Mucosa of descending colon (tissue), 3 donors: Measurements from ENCODE around the gene YES1. TPM values are rescaled to one million over a fixed set of nuclear protein-coding genes. Genes with fewer than 3 reads are reported as not detected.

Experiments used
- ATAC-seq: fragments of 200-7000 bp; cut with Tn5 transposase; one replicate; pipeline ENCODE4 v1.9.1; 2020; ENCODE audit warnings: mild to moderate bottlenecking, moderate library complexity
- DNase-seq, 3 donors: peaks; one replicate each; pipeline ENCODE4 v3.0.0-alpha.2; 2020
- H3K36me3 ChIP-seq: fragments of 200-600 bp; one replicate; pipeline ENCODE4 v1.8.0; 2021; ENCODE audit warnings: low read depth, mild to moderate bottlenecking
- H3K4me1 ChIP-seq: fragments of 200-600 bp; one replicate; pipeline ENCODE4 v1.8.0; 2021; ENCODE audit warnings: low read depth, mild to moderate bottlenecking
- H3K4me3 ChIP-seq: fragments of 200-600 bp; one replicate; pipeline ENCODE4 v1.8.0; 2021; ENCODE audit warnings: mild to moderate bottlenecking
- H3K9me3 ChIP-seq: fragments of 200-600 bp; one replicate; pipeline ENCODE4 v1.8.0; 2021; ENCODE audit warnings: mild to moderate bottlenecking
- CTCF ChIP-seq: fragments of 200-600 bp; IDR thresholded peaks from one replicate; pipeline ENCODE4 v1.8.0; 2022; ENCODE audit warnings: antibody characterized with exemption, mild to moderate bottlenecking
- intact Hi-C, 2 donors: fragments of 100-400 bp; cut with DNase I in 1 of 2; cut with micrococcal nuclease in 1 of 2; formaldehyde crosslinking; loops; one replicate each; pipeline versions ENCODE4 v1.11.0 to v1.11.1; 2022; cut with DNase I, micrococcal nuclease
- total RNA-seq, 3 donors: library from RNA; stranded (reverse); fragmentation: NEBNext Ultra II Directional in 2 of 3; extraction: Animal tissue kit (Norgen Biotek cat#: 25700) in 2 of 3; gene quantifications; one replicate each; pipeline versions ENCODE4 v1.2.1 to v1.2.4, GENCODE V29; 2021 to 2023
- donor health status: DM: no; HTN: no; CAD: no; lungs with moderate emphysema.
- donor health status: DM: no; HTN: no; CAD: no.
- donor health status: DM: no; HTN: yes; CAD: no.

The YES1 gene
- total RNA-seq, 3 donors from 2014 or later: 48.2 to 63.2 (median 52.2) TPM

GRCh38 chr18:697012-697411 is 115.0 kb downstream of the YES1 start:
- intact Hi-C loops: no loop called here
- H3K4me3 ChIP-seq: no peak overlapping the region
- TF ChIP-seq CTCF: no peak
- H3K4me1 ChIP-seq: no peaks in the 10 kb centered on the region
- H3K36me3 ChIP-seq: no peaks in the 10 kb centered on the region
- no peaks in the 10 kb centered on the region for H3K9me3 ChIP-seq
- DNase-seq: no peak
- ATAC-seq: no peak

GRCh38 chr18:693466-694187 is 118.4 kb downstream of the YES1 start:
- intact Hi-C loops: no loop called here
- ATAC-seq: no peak
- DNase-seq: no peak
- no peak overlapping the region for H3K4me3 ChIP-seq
- TF ChIP-seq CTCF: no peak
- no peaks in the 10 kb centered on the region for H3K9me3 ChIP-seq
- H3K4me1 ChIP-seq: no peaks in the 10 kb centered on the region
- H3K36me3 ChIP-seq: no peaks in the 10 kb centered on the region

- H3K9me3 ChIP-seq: no peaks in the 10 kb centered on the region
- no peak overlapping the region for H3K4me3 ChIP-seq
- no peaks in the 10 kb centered on the region for H3K4me1 ChIP-seq
- DNase-seq (no peak), ATAC-seq (no peak)
- TF ChIP-seq CTCF: no peak
- H3K36me3 ChIP-seq: no peaks in the 10 kb centered on the region
- intact Hi-C loops: no loop called here
Measured at GRCh38 chr18:692824-693223, 119.2 kb downstream of the YES1 start.

GRCh38 chr18:688323-688722 is 123.7 kb downstream of the YES1 start:
- no peaks in the 10 kb centered on the region for H3K9me3 ChIP-seq
- intact Hi-C loops: no loop called here
- no peak for ATAC-seq
- H3K4me1 ChIP-seq: no peaks in the 10 kb centered on the region
- no peaks in the 10 kb centered on the region for H3K36me3 ChIP-seq
- no peak for TF ChIP-seq CTCF
- no peak for DNase-seq
- H3K4me3 ChIP-seq: no peak overlapping the region

- no peak for ATAC-seq
- intact Hi-C loops: no loop called here
- no peaks in the 10 kb centered on the region for H3K4me1 ChIP-seq
- no peaks in the 10 kb centered on the region for H3K9me3 ChIP-seq
- no peak for TF ChIP-seq CTCF
- no peak overlapping the region for H3K4me3 ChIP-seq
- H3K36me3 ChIP-seq: no peaks in the 10 kb centered on the region
- no peak for DNase-seq
Measured at GRCh38 chr18:686339-687111, 125.5 kb downstream of the YES1 start.
